Left lung (tissue), 10 donors: ENCODE results near the gene NEK10. TPM values are rescaled to one million over a fixed set of nuclear protein-coding genes. Genes with fewer than 3 reads are reported as not detected.

Experiments
- ATAC-seq: fragments of 200-7000 bp; cut with Tn5 transposase; one replicate; pipeline ENCODE4 v1.9.1; 2020; ENCODE audit warnings: moderate library complexity
- DNase-seq, 4 donors: peaks; one replicate each; pipeline ENCODE4 v3.0.0-alpha.2; 2013 to 2020
- H3K27ac ChIP-seq, 2 donors: fragments of 200-600 bp; sonication (generic) in 1 of 2; one replicate each; pipeline versions ENCODE4 v1.5.0 to v1.8.0; 2020 to 2021
- H3K27me3 ChIP-seq, 2 donors: fragments of 200-600 bp; sonication (generic) in 1 of 2; one replicate each; pipeline versions ENCODE4 v1.5.0 to v1.8.0; 2020 to 2021
- H3K36me3 ChIP-seq, 2 donors: fragments of 200-600 bp; sonication (generic) in 1 of 2; one replicate each; pipeline versions ENCODE4 v1.5.0 to v1.8.0; 2020 to 2021
- H3K4me1 ChIP-seq, 2 donors: fragments of 200-600 bp; one replicate each; pipeline ENCODE4 v1.8.0; 2021
- H3K4me3 ChIP-seq, 2 donors: fragments of 200-600 bp; sonication (generic) in 1 of 2; one replicate each; pipeline versions ENCODE4 v1.5.0 to v1.8.0; 2020 to 2021; ENCODE audit warnings: mild to moderate bottlenecking in 1 of 2
- H3K9me3 ChIP-seq, 2 donors: fragments of 200-600 bp; sonication (generic) in 1 of 2; one replicate each; pipeline versions ENCODE4 v1.5.0 to v1.8.0; 2020 to 2021
- CTCF ChIP-seq, 2 donors: fragments of 200-600 bp; sonication (generic) in 1 of 2; IDR thresholded peaks; one replicate each; pipeline versions ENCODE4 v1.5.0 to v1.8.0; 2021; ENCODE audit warnings: antibody characterized with exemption in 2 of 2
- intact Hi-C, 2 donors: fragments of 100-400 bp; cut with DNase I; formaldehyde crosslinking; loops; one replicate each; pipeline versions ENCODE4 v1.11.2 to v1.14.2; 2022
- polyA plus RNA-seq, 6 donors: library from polyadenylated mRNA; unstranded; fragments of 120-200 nt; gene quantifications; one replicate each; pipeline ENCODE4 v1.2.1, GENCODE V29; 2013; ENCODE audit not compliant: insufficient read length in 6 of 6
- total RNA-seq, 2 donors: library from RNA; stranded (reverse); fragmentation: NEBNext Ultra II Directional; extraction: Animal tissue kit (Norgen Biotek cat#: 25700); gene quantifications; one replicate each; pipeline ENCODE4 v1.2.1, GENCODE V29; 2021
- donor health status: DM: no; HTN: yes; CAD: no.
- donor health status: DM: no; HTN: no; CAD: no.

NEK10 gene
- total and polyA plus RNA-seq, 8 donors = 1.5 to 7.9 (median 5.5) TPM

- no peaks in the 10 kb centered on the region for H3K9me3 ChIP-seq
- no peaks in the 10 kb centered on the region for H3K4me1 ChIP-seq
- no peak overlapping the region for H3K4me3 ChIP-seq
- ATAC-seq = no peak
- no peaks in the 10 kb centered on the region for H3K36me3 ChIP-seq
- no peaks in the 10 kb centered on the region for H3K27me3 ChIP-seq
- intact Hi-C loops = no loop called here
- TF ChIP-seq CTCF (IDR thresholded peaks at IDR 0.05) = no peak
- H3K27ac ChIP-seq = no peak overlapping the region
- no peak for DNase-seq
These were observed 17.1 kb downstream of the NEK10 start for GRCh38 chr3:27352047-27352446.

- Histone ChIP-seq H3K27me3 (no peaks in the 10 kb centered on the region), H3K4me3 (no peak overlapping the region), H3K27ac (no peak overlapping the region), H3K36me3 (no peaks in the 10 kb centered on the region), H3K4me1 (no peaks in the 10 kb centered on the region), H3K9me3 (no peaks in the 10 kb centered on the region)
- TF ChIP-seq CTCF (IDR thresholded peaks at IDR 0.05) = no peak
- no peak for DNase-seq
- no peak for ATAC-seq
- intact Hi-C loops = no loop called here
These were observed 19.4 kb downstream of the NEK10 start for GRCh38 chr3:27349832-27350231.

GRCh38 chr3:27345959-27346865 is 23.0 kb downstream of the NEK10 start:
- H3K4me3 ChIP-seq = no peak overlapping the region
- no peaks in the 10 kb centered on the region for H3K9me3 ChIP-seq
- intact Hi-C loops = no loop called here
- no peak for TF ChIP-seq CTCF (IDR thresholded peaks at IDR 0.05)
- ATAC-seq (peak; percentile 27), DNase-seq (no peak)
- no peaks in the 10 kb centered on the region for H3K4me1 ChIP-seq
- no peak overlapping the region for H3K27ac ChIP-seq
- H3K27me3 ChIP-seq = no peaks in the 10 kb centered on the region
- no peaks in the 10 kb centered on the region for H3K36me3 ChIP-seq

- Histone ChIP-seq H3K27ac (no peak overlapping the region), H3K4me1 (no peaks in the 10 kb centered on the region), H3K9me3 (no peaks in the 10 kb centered on the region), H3K27me3 (no peaks in the 10 kb centered on the region), H3K36me3 (no peaks in the 10 kb centered on the region), H3K4me3 (no peak overlapping the region)
- peak; percentile 87 for ATAC-seq
- peak in 1 of 4 donors; percentile 45 for DNase-seq
- intact Hi-C loops = no loop called here
- no peak for TF ChIP-seq CTCF (IDR thresholded peaks at IDR 0.05)
These were observed 23.7 kb downstream of the NEK10 start for GRCh38 chr3:27345493-27345892.

GRCh38 chr3:27345045-27345444 is 24.1 kb downstream of the NEK10 start:
- no peak overlapping the region for H3K27ac ChIP-seq
- no peaks in the 10 kb centered on the region for H3K36me3 ChIP-seq
- intact Hi-C loops = no loop called here
- H3K4me3 ChIP-seq = no peak overlapping the region
- no peaks in the 10 kb centered on the region for H3K4me1 ChIP-seq
- DNase-seq (no peak), ATAC-seq (no peak)
- no peaks in the 10 kb centered on the region for H3K9me3 ChIP-seq
- no peak for TF ChIP-seq CTCF (IDR thresholded peaks at IDR 0.05)
- no peaks in the 10 kb centered on the region for H3K27me3 ChIP-seq
